GM19467 (cell line): ENCODE data around the gene FAM181A.

Experiments
- ATAC-seq: cut with Tn5 transposase; IDR thresholded peaks from one replicate; pipeline ENCODE4 v1.9.1; 2021; ENCODE audit warnings: mild to moderate bottlenecking, moderate library complexity; ENCODE audit not compliant: unreplicated experiment

FAM181A gene

DNA sequence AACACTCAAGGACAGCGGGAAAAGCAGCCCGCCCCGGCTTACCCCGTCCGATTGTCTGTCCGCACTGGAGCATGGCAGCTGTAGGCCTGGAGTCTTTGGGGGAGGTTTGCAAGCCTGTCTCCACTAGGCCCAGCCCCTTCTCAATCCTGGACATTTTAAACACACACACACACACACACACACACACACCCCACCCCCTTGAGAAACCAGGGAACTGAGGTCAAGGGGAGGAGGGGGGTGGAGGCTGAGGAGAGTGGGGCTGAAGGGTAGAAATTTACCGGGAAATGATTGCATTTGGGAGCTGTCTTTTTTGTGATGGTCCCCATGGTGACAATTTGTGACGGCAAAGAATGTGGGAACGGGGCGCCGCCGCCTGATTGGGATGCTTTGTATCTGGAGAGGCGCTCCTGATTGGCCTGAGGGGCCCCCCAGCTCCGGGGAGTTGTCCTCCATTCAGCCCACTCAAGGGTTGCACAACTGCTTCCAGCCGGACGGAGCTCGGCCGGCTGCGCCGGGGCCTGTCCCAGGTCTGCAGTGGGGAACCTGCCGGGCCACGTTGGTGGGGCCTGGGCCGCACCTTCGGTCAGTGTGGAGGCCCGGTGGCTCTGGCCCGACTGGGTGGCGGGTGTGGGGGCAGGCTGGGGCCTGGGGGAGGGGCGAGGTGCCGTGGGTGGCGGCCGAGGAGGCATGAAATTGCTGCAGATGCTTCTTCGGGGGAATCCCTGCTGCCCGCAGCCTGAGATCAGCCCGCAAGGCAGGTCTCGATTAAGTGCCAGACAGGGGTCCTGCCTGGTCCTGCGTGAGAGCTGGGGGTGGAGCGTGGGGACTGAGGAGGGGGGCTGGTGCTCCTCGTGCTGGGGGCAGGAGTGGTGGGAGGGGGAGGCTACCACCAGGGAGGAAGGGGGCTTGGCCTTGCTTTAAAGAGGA, at the start of gene FAM181A:
TSS of gene FAM181A (plus strand) at position 472 of the 927 bp plus-strand sequence. CDS start 942 bp downstream, outside the sequence.
- ATAC-seq = no peak

DNA sequence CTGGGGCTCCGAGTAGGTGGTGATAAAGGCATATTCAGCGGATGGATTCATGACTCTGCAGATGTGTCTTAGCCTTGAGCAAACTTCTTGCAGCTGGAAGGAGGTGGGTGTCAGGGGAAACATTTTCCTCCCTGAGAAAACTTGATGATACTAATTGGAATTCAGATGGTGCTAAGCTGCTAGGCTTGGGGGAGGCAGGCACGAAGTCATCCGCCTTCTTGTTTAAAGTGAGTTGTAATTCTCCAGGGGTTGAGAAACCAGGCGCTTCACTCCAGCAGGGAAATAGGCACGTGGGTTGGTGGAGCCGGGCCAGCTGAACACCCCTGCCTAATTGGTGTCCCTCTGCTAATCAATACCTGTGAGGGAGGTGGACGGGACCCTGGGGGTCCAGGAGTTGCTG, 48.9 kb upstream of the FAM181A start:
- ATAC-seq = no peak

DNA sequence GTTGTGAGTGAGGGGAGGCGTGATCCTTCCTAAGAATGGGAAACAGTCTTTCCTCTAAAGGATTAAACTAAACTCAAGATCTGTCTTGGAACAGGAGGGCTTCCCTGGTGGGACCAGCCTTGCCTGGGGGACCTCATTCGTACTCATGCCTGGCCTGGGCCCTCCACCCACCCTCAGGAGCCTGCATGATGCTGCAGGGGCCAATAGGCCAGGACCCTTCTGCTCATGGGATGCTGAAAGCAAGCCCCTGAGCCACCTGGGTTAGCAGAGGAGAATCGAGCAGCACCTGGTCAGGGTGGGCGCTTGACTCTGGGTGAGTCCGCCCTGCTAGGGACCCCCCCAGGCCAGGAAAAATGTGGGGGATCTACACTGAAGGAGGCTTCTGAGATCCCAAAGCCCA, 48.3 kb upstream of the FAM181A start:
- no peak for ATAC-seq

DNA sequence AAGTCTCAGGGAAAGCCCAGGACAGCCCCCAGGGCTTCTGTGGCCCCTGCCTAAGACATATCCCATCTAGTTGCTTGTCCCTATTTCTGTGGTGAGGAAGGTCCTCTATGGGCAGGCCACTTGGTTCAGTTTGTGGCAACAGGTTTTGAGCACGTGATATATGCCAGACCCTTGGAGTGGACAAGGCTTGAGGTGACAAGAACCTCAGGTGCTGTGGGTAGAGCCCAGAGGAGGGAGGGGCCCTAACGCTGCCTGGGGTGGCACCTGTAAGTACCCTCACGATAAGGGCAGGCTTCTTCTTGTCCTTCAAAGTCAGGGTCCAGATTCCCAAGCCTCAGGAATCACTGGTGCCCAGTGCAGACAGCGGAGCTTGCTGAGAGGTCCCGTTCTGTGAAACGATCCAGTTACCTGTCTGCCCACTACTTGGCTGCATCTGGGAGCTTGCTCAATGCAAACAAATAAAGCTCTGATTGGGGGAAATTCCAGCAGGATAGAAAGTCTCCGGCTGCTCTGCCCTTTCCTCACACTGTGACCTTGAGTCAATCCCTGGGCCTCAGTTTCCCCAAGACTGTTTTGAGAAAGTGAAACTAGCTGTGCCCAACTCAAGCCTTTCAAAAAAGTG, 47.7 kb upstream of the FAM181A start:
- ATAC-seq = no peak

DNA sequence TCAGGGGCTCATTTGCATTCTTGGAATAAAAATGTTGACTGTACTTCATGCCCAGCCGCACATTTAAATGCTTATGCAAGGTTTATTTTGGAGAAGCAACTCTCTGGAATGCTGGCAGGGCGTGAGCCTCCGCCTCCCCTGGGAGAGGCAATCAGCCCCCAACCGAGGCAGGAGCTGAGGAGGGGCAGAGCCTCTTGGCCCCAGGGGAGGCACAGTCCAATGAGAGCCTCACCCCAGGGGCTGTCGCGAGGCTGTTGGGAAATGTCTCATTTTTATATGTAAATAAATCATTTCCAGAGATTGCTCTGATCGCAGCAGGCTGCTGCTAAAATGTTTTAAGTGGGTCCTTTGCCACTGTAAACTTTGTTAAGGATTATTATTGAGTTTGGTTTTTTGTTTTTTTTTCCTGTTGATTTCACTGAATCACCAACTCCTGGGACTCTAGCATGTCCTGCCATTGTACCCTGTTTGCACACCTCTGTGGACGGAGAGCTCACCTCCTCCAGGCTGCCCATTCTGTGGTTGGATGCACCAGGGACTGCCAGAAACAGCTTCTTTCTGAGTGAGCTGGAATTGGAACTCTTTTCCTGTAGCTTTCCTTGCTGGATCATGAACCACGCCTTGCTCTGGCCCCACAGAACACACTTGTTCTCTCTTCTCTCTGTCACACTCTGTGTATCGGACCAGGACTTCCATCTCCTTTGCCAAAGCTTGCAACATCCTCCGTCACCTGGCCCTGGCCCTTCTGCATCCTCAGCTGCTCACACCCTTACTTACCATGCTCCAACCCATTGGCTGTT, 46.9 kb upstream of the FAM181A start:
- no peak for ATAC-seq

DNA sequence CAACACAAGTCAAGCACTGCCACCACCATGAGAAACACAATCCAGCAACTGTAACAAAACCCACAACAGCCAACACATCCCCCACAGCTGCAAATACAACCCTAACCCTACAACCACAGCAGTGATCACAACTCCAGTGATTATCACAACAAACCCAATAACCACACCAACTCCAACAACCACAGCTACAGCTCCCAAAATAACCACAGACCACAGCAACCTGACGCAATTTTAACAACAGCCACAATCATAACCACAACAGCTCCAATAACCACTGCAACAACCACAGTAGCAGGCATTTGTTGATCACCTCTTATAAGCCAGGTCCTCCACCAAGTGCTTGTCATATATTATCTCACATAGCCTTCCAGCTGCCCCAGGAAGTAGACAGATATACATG, 42.2 kb upstream of the FAM181A start:
- ATAC-seq = no peak

DNA sequence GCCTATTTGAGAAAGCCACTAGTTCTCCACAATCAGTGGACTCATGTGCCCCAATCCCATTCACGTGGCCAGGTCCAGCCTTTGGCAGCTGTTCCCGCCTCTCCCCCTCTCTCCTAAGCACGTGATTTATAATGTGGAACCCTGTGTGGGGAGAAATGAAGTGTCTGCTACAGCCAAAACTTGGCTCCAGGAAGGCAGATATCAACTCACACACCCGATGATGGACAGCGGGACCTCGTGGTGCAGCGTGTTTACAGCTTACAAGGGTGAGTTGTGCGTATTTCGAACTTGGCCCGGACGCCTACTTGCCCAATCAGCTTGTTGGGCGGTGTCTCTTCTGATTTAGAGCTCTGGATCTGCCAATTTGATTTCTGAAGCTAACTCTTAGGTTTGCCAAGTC, 38.1 kb upstream of the FAM181A start:
- ATAC-seq = no peak

DNA sequence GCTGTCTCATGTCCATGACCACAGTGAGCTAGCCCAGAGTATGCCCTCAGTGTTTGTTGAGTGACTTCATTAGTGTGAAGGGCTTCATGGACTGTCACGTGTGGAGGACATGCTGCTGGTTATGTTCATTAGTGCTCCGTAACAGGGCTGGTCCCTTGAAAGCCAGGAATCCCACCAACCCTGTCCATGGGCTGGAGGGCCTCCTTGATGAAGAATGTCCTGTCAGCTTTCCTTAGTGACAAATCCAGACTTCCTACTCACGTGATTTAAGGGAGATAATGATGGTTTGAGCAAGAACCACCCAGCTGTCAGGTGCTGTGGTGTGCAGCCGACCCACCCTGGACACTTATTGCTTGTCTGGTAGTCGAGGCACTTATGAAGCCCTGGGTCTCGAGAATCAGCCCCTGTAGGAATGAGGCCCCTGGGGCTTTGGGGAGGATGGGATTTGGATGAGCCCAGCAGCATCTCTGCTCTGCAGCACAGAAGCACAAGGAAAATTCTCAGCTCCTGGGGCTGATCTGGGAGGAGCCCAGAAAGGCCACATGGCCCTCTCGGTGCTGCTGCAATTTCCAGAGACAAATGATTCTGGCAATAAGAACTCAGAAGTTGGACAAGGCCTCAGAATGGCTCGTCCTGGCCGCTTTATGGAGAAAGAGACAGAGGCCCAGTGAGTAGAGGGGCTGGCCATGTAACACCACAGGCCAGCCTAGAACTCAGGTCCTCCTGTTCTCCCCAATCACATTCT, 37.2 kb upstream of the FAM181A start:
- no peak for ATAC-seq

DNA sequence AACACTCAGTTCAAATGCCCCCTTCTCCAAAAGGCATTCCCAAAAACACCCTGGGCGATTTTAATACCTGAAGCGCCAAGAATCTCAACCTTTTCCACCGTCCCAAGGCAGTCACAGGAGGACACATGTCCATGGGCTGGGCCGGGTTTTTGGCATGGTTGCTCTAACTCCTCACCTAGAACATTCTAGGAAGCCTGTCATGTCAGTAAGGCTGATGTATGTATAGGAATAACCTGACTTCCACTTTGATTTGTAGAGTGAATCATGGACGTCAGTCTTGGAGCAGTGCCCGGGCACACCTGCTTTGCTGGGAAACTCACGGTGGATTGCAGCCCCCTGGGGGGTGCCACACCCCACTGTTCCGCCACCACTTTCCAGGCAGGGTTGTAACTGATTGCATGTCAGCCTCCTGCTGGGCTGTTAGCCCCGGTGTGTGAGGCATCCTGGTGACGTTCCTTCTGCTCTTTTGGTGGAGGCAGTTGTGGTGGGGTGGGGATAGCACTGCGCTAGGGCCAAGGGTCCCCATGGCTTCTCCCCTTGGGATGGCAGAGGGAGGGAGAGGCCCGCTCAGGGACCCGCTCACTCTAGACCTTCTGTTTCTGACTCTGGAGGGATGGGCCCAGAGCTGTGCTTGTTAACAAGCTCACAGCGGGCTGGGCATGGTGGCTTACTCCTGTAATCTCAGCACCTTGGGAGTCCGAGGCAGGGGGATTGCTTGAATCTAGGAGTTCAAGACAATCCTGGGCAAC, 35.2 kb upstream of the FAM181A start:
- no peak for ATAC-seq

DNA sequence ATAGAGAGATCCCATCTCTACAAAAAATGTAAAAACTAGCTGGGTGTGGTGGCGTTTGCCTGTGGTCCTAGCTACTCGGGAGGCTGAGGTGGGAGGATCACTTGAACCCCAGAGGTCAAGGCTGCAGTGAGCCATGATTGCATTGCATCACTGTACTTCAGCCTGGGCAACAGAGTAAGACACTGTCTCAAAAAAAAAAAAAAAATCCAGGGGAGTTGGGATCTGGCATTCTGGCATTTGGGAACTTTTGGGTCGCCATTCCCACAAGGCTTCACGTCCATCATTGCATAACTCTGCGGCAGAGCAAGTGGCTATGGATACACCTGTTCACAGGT, 34.7 kb upstream of the FAM181A start:
- no peak for ATAC-seq

DNA sequence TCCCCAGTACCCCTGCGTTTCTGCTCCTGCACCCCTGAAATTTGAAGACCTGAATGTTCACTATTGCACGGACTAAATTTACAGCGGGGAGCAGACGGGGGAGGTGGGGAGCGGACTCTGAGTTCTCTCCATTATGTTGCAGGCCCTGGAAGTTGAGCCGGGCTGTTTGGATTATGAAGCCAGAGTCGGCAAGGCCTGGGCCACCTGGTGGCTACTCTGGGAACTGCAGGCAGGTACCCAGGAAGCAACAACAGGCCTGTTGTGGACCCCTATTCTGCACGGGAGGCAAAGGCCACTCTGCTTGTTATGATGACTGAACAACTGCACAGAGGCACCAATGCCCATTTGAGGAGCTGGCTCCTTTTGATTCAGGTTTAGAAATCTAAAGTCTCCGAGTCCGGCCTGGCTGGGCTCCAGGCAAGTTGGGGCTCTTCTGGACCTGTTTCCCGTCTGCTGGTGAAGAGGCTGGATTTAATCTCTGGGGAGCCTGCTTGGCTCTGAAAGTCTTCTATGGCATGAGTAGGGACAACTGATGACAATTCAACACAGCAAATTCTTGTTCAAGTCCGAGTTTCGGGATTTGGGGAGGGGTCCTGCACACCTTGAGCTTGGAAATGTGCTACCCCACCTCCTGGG, 34.1 kb upstream of the FAM181A start:
- no peak for ATAC-seq

DNA sequence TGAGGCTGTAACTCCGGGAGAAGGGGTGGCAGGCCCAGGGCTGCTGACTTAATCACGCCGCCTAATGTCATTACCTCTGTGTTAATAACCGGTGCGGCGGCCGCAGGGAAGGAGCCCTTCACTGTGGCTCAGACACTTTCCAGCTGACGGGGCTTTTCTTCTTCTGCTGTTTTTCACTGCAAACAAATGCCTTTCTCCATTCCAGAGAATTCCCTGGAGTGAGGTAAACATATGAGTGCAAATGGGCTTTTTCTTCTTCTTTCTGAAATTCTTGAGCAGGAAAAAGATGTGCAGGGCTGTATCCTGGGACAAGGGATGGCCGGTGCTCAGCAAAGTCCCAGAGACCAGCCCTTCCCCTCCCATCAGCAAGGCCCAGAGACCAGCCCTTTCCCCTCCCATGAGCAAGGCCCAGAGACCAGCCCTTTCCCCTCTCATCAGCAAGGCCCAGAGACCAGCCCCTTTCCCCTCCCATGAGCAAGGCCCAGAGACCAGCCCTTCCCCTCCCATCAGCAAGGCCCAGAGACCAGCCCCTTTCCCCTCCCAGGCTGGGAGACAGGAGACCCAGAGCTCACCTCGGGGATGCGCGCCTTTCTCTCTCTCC, 33.4 kb upstream of the FAM181A start:
- no peak for ATAC-seq

DNA sequence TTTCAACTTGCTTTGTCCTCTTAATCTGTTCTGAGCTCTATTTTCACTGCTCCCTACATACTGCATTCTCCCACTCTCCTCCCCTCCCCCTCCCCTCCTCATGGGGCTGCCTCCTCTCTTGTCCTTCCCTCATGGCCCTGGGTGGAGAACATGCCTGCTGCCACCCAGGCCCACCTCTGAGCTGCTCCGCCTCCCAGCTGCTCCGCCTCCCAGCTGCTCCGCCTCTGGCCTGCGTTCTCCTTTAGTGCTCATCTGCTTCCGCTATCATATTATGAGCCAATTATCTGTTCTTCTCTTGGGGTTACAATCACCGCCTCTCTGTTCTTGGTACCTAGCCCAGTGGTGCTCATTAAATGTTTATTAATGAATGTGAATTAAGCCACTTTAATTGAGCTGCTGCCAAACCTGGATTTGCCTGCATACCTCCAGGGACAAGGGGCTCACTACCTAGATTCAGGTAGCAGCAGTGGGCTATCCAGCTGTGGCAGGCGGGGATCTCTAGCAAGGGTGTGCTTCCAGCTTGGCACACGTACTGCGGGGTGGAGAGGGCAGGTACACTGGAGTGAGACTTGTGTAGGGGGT, 32.0 kb upstream of the FAM181A start:
- ATAC-seq = no peak

DNA sequence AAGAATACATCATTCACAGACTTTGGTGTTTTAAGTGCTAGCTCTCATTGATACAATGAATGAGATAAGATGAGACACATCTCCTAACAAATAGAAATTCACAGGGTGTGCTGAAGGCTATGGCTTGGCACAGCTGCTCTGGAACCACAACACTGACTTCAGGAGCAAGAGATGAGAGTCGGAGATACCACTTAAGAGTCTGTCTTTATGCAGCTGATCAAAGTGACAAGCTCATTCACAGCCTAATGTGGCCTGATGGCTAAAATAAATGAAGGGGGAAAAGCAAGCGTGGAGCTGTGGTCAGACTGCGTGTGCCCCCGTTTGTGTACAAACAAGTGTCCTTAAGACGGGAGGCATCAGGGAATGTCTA, 29.7 kb upstream of the FAM181A start:
- no peak for ATAC-seq

DNA sequence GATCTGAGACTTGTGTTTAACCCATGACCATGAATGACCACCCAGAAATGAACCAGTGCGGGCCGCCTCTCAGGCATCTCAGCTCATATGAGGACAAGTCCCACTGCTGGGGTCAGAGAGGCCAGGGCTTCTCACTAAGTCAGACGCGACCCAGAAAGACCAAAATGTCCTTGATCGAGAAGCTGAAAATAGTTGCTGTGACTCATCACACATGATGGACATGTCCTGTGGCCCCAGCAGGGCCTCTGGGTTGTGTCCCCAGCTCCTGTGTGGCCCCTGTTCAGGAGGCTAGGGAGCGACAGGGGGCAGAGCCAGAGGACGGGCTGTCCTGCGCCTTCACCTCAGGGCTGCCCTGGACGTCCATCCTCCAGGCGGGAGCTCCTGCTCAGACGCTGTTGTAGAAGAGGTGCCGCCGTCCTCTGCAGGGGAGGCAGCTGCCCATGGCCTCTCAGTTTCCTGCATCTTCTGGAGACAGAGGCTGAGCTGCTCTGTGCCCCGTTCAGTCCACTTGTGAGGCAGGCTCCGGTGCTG, 29.0 kb upstream of the FAM181A start:
- ATAC-seq = no peak

DNA sequence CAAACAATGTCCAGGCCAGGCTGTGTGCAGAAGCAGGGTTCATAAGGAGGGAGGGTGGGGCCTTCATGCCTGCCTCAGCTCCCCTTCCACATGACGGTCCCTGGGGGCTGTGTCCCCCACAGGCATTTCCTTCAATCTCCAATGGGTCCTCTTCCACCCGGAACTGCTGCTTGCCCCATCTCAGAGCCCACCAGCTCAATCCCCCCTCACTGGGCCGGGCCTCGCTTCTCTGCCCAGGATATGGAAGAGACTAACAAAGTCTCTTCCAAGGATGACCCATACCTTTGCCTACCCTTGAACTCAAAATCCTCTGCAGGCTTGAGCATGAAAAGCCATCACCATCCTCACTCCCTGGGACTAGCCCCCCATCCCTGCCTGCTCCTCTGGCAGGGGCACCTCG, 28.4 kb upstream of the FAM181A start:
- no peak for ATAC-seq

DNA sequence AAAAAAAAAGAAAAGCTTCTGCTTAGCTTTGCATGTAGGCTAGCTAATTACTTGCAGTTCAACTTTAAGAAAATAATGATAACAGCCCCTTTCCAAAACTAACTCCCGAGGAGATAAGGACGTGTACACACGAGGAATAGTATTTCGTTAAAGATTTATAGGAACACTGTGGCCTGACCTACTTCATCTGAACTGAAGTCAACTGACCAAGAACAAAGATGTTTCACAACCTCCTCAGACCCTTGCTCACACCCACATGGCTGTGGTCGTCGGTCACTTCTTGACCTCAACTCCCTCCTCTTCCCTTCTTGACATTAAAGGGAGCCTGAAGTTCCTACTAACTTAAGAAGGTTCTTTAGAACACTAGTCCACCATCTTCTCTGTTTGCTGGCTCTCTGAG, 25.3 kb upstream of the FAM181A start:
- no peak for ATAC-seq

DNA sequence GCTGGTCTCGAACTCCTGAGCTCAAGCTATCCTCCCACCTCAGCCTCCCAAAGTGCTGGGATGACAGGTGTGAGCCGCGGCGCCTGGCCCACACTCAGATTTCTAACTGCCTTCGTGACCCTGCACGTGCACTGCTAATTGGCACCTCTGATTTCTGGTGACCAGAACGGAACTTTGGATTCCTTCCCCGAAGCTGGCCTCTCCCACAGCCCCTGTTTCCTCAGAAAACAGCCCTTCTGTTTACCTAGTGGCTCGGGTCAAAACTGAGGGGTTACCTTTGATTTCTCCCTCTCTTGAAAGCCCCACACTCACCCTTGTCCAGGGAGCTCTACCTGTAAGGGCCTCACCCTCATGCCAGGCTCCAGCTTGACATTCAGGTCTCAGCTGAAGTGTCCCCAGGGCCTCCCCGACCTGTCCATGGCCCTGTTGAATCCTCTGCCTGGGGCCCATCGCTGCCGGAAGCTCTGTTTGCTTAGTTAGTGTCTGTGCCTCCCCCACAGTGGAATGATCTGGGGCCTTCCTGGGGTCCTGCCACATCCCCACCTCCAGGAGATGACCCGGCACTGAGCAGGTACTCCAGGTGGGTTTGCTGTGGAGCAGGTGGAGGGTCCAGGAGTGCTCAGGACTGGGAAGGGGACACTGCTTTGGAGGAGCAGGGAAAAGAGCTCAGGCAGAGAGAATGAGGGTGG, 24.4 kb upstream of the FAM181A start:
- ATAC-seq = no peak
